Mucosa of descending colon (tissue), 3 donors: ENCODE data around the gene KRT85. TPM values are rescaled to one million over a fixed set of nuclear protein-coding genes. Genes with fewer than 3 reads are reported as not detected.

Source experiments
- ATAC-seq: fragments of 200-7000 bp; cut with Tn5 transposase; one replicate; pipeline ENCODE4 v1.9.1; 2020; ENCODE audit warnings: mild to moderate bottlenecking, moderate library complexity
- DNase-seq, 3 donors: peaks; one replicate each; pipeline ENCODE4 v3.0.0-alpha.2; 2020
- H3K36me3 ChIP-seq: fragments of 200-600 bp; one replicate; pipeline ENCODE4 v1.8.0; 2021; ENCODE audit warnings: low read depth, mild to moderate bottlenecking
- H3K4me1 ChIP-seq: fragments of 200-600 bp; one replicate; pipeline ENCODE4 v1.8.0; 2021; ENCODE audit warnings: low read depth, mild to moderate bottlenecking
- H3K4me3 ChIP-seq: fragments of 200-600 bp; one replicate; pipeline ENCODE4 v1.8.0; 2021; ENCODE audit warnings: mild to moderate bottlenecking
- H3K9me3 ChIP-seq: fragments of 200-600 bp; one replicate; pipeline ENCODE4 v1.8.0; 2021; ENCODE audit warnings: mild to moderate bottlenecking
- CTCF ChIP-seq: fragments of 200-600 bp; IDR thresholded peaks from one replicate; pipeline ENCODE4 v1.8.0; 2022; ENCODE audit warnings: antibody characterized with exemption, mild to moderate bottlenecking
- intact Hi-C, 2 donors: fragments of 100-400 bp; cut with DNase I in 1 of 2; cut with micrococcal nuclease in 1 of 2; formaldehyde crosslinking; loops; one replicate each; pipeline versions ENCODE4 v1.11.0 to v1.11.1; 2022; cut with DNase I, micrococcal nuclease
- total RNA-seq, 3 donors: library from RNA; stranded (reverse); fragmentation: NEBNext Ultra II Directional in 2 of 3; extraction: Animal tissue kit (Norgen Biotek cat#: 25700) in 2 of 3; gene quantifications; one replicate each; pipeline versions ENCODE4 v1.2.1 to v1.2.4, GENCODE V29; 2021 to 2023
- donor health status: DM: no; HTN: no; CAD: no; lungs with moderate emphysema.
- donor health status: DM: no; HTN: no; CAD: no.
- donor health status: DM: no; HTN: yes; CAD: no.

The KRT85 gene
- total RNA-seq, 3 donors from 2014 or later: not detected

DNA sequence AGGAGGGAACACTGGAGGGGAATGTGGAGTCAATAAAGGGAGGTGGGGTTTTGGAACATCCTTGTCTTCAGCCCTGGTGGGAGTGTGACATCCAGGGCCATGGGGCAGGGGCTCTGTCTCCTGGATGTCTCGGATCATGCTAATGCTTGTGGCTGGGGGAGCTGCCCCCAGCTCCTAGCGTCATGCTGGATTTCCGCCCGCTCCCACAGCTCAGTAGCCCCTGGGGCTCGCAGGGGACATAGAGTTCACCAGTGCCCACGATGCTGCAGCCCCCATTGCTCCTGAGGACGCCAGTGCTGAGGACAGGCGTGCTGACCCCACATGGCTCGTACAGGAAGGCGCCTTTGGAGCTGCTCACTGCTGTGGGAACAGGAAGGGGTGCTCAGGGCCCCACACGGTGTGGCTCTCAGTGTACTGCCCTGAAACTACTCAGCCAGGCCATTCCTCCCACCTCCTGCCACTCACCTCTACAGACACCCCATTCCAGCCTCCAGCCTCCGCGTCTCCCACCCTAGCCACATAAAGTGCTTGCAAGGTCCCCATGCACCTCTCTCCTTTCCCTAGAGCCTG, 27.6 kb upstream of the KRT85 start:
- intact Hi-C loops: no loop called here
- Histone ChIP-seq H3K9me3 (no peaks in the 10 kb centered on the region), H3K4me3 (no peak overlapping the region), H3K4me1 (no peaks in the 10 kb centered on the region), H3K36me3 (no peaks in the 10 kb centered on the region)
- no peak for TF ChIP-seq CTCF
- no peak for ATAC-seq
- DNase-seq: peak in 1 of 3 donors; percentile 10

DNA sequence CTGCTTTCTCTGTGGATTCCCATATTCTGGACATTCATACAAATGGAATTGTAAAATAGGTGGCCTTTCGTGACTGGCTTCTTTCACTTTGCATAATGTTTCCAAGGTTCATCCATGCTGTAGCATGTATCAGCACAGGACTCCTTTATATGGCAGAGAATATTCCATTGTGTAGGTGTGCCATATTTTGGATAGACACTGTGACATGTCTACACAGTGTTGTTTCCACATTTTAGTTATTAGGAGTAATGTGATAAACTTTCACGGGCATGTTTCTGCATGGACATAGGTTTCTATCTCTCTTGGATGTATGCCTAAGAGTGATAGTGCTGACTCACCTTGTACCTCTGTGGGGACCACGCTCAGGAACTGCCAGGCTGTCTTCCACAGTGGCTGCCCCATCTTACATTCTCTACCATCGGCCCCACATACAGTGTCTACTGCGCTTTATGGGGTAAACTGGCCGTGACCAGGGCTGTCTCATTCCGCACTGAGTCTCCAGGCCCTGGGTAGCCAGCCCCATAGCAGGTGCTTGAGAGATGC, 25.3 kb upstream of the KRT85 start:
- no peaks in the 10 kb centered on the region for H3K9me3 ChIP-seq
- intact Hi-C loops: no loop called here
- DNase-seq: peak in 1 of 3 donors; percentile 1
- no peak overlapping the region for H3K4me3 ChIP-seq
- no peaks in the 10 kb centered on the region for H3K36me3 ChIP-seq
- H3K4me1 ChIP-seq: no peaks in the 10 kb centered on the region
- no peak for TF ChIP-seq CTCF
- no peak for ATAC-seq

DNA sequence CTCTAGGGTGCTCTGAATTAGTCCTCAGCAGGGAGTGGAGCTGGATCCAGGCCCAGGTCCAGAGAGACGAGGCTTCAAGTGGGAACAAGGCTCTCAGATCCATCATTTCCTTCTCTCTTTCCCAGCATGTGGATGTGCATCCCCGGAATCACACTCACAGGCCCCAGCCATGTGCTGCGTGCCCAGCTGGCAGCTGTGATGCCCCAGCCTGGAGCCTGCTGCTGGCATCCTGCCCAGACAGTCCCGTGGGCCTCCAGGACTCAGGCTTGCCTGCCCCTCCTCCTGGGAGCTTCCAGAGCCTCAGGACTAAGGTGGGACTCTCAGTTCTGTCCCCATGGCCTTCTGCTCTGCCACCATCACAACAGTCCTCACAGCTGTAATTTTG, 24.3 kb upstream of the KRT85 start:
- DNase-seq (peak in 1 of 3 donors; percentile 51), ATAC-seq (peak; percentile 42)
- intact Hi-C loops: no loop called here
- no peak for TF ChIP-seq CTCF
- H3K9me3 ChIP-seq: no peaks in the 10 kb centered on the region
- no peaks in the 10 kb centered on the region for H3K36me3 ChIP-seq
- H3K4me3 ChIP-seq: no peak overlapping the region
- no peaks in the 10 kb centered on the region for H3K4me1 ChIP-seq

- DNase-seq (peak in 2 of 3 donors; percentile 38 to 46), ATAC-seq (peak; percentile 47)
- Histone ChIP-seq H3K4me3 (no peak overlapping the region), H3K4me1 (no peaks in the 10 kb centered on the region), H3K9me3 (no peaks in the 10 kb centered on the region), H3K36me3 (no peaks in the 10 kb centered on the region)
- intact Hi-C loops: no loop called here
- no peak for TF ChIP-seq CTCF
These were observed 23.7 kb upstream of the KRT85 start for GRCh38 chr12:52390739-52391617.

DNA sequence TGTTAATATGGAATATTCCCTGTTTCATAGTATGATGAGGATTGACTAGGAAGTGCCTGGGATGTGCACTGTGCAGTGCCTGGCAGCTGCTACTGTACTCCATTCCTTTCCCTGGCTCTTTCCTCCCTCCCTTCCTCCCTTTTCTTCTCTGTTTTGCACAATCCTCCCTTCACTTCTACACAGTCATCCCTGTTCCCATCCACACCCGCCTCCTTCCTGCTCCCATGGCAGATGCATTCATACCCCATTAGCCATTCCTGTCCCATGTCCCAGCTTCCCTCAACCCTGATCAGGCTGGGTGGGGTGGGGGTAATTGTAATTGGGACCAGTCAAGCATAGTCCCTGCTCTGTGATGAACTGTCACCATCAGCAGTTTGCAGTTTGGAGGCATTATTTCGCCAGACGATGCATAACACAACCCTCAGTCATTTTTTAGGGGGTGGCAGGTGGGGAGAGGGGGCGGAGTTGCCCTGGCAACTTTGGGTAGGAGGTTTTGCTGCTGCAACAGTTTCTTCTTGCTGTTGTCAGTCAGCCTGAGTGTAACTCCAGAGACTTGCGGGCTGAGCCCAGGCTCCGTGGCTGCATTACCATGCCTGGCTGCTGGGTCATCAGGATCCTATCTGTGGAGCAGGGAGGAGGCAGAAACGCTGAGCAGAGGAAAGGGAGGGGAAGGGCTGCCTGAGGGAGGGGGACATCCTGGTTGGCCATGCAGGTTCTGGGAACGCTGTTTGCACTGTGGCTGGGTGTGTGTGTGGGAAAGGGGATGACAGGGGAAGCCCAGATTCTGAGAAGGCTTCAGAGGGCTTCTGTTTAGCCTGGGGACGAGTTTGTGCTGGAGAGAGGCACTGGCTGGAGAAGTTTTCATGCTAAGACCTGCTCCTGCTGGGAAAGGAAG, 22.3 kb upstream of the KRT85 start:
- intact Hi-C loops: no loop called here
- no peak for TF ChIP-seq CTCF
- Histone ChIP-seq H3K36me3 (no peaks in the 10 kb centered on the region), H3K9me3 (no peaks in the 10 kb centered on the region), H3K4me3 (no peak overlapping the region), H3K4me1 (no peaks in the 10 kb centered on the region)
- ATAC-seq (no peak), DNase-seq (no peak)
